UCSD-AML1 (cell line): Measurements from ENCODE around the gene HOXA11.

Experiments used
- DNase-seq: peaks from one replicate; lab custom pipeline; 2025; ENCODE audit not compliant: unreplicated experiment; lab: John Stamatoyannopoulos, UW

The HOXA11 gene

GRCh38 chr7:27138472-27138871, 46.6 kb downstream of the HOXA11 start:
- no peak for DNase-seq

- no peak for DNase-seq
Measured at GRCh38 chr7:27137640-27138315, 47.3 kb downstream of the HOXA11 start.

- no peak for DNase-seq
Measured at GRCh38 chr7:27134392-27134791, 50.6 kb downstream of the HOXA11 start.

GRCh38 chr7:27133409-27134231, 51.4 kb downstream of the HOXA11 start:
- no peak for DNase-seq

GRCh38 chr7:27132978-27133377, 52.1 kb downstream of the HOXA11 start:
- no peak for DNase-seq

GRCh38 chr7:27132214-27132613, 52.8 kb downstream of the HOXA11 start:
- DNase-seq = no peak

- DNase-seq = no peak
Measured at GRCh38 chr7:27131390-27131819, 53.6 kb downstream of the HOXA11 start.
